ENCODE measurements around the gene IQSEC3.
A peak's percentile ranks its signal among the peaks of the same experiment; 100 is the strongest.
"Not testable (repeated sequence)": the region's sequence is repeated elsewhere in the genome, so short reads cannot be mapped to it uniquely, and the experiment has no call there.

IQSEC3 gene

DNA sequence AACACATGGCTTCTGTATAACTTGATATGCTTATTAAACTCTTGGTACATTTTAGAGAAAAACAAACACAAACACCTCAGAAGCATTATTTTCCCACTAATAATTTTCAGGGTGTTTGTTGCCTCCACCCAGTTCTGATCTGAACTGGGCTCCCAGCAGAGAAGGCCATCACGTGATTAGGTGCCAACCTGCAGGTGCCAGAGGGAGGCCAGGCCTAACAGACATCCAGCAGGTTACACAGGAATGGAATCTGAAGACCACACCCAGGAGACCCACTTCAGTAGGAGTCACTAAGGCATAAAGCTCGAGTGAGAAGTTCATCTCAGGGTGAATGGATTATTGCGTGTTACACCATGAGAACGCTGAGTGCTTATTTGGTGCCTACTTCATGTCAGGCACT lies 138.5 kb downstream of the IQSEC3 start:
- no peak for DNase-seq

DNA sequence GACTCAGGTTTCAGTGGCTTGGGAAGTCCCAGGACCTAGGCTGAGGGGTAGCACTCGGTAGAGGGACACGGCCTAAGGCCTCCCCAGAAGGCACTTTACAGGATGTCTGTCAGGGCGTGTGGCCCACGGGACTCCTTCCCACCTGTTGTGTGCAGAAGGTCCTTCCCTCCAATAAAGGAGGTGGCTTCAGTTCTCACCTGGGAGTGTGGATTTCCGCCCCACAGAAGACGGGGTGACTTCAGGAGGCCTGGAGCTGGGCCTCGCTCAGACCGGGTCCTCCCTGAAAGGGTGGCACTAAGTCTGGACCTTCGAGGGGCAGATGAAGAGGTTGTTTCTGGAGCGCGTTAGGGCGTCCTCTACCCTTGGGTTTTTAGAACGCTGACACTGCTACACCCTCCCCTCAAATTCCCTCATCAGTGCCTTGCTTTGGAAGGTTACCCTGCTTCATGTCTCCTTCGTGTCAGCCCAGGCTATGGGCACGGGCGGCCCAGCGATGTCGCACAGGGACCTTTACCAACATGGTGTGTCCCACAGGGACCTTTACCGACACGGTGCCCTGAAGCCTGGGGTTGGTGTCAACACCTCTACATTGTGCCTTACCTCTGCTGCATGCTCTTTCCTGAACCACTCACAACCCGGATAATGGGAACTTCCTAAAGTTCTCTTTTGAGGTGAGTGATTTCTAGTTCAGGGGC lies 140.3 kb downstream of the IQSEC3 start:
- DNase-seq: no peak

DNA sequence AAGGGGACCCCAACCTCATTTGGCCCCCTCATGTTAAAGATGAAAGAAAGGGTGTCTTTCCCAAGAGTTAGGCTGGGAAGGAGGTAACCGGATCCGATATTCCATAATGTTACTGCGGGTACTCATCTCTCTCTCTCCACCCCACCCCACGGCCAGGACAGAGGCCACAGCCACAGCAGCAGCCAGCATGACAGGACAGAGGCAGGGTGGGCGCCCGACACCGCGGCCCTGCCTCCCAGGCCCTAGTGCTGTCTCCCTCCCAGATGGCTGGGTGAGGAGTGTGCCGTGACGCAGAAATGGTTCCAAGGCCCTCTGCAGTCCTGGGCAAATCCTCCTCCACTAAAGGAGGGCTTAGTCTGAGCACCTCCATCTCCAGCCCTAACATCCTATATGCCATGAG lies 141.2 kb downstream of the IQSEC3 start:
- DNase-seq: no peak

DNA sequence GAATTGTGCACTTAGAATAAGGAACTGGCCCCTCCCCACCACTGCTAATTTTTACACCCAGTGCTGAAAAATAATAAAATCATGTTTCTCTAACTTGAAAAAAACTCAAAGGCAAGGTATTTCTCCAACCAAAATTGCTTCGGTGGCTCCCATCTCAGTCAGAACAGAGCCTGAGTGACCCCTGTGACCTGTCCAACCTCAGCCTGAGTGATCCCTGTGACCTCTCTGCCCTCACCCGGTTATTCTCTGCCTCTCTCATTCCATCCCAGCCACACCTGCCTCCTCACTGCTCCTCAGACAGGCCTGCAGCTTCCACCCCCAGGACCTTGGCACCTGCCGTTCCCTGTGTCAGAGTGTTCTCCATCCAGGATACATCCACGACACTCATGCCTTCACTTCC lies 142.2 kb downstream of the IQSEC3 start:
- DNase-seq: no peak

DNA sequence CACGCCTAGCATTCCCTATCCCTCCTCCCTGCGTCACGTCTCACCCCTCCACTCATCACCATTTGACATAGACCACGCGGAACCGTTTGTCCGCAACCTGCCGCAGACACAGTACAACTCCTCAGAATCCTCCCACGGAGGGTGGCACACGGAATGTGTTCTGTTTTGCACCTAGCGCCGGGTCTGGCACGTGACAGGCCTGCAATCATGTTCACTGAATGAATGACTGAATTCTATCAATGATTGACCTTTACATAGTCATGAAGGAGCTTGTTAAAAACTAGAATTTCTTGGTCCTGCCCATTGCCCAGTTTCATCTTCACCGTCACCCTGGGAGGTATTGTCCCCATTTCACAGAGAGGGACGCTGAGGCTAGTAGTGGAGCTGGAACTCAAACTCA lies 142.7 kb downstream of the IQSEC3 start:
- no peak for DNase-seq

DNA sequence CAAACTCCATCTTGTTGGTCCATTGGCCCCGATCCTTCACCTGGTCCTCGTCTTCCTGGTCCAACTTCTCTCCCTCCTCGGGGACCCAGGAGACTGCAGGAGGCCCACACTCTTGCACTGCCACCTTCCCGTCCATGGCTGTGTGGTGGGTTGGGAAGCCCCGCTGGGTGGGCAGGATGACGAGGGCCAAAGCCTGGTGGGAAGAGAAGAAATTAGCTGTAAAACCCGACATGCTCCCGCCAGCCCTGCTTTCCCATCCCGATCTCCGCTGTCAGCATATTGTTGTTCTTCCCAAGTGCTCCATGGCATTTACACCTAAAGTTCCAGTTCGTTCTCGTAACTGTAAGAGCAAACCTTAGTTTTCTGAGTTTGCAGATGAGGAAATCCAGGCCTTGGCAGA lies 143.3 kb downstream of the IQSEC3 start:
- DNase-seq: no peak

DNA sequence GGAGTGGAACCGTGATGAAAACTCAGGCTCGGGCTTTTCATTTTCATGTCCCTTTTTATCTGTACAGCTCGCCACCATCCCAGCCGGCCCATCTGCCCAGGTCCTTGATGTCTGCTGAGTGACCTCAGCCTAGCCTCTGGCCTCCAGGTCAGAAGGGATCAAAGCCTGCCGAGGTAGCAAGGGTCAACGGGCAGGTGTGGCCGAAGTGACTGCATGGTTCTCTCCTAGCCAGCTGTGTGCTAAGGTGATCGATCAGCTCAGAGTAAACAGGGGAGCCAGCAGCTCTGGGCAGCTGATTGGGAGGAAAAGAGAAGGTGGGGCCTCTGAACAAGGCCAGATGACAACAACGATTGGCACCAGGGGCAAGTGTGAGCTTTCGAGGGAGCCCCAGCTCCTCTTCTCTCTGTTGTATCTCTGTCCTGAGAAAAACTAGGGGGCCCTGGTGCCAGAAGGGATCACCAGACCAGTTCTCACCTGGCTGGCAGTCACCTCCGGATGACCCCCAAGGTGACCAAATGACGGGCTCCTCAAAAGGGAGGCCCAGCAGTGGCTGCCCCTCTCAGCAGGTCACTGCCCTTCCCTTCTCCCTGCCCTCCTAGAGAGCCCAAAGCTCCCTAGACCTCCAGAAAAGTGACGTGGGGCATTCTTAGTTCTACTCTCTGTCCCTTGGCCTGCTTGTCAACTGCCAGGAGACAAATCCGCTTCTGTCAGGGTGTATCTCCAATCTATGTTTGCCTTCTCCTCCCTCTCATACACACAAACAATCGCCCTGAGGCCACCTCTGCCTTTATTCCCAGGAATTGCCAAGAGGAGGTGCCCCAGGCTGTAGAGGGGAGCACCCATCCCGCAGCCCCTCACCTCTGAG lies 143.9 kb downstream of the IQSEC3 start:
- DNase-seq: no peak

DNA sequence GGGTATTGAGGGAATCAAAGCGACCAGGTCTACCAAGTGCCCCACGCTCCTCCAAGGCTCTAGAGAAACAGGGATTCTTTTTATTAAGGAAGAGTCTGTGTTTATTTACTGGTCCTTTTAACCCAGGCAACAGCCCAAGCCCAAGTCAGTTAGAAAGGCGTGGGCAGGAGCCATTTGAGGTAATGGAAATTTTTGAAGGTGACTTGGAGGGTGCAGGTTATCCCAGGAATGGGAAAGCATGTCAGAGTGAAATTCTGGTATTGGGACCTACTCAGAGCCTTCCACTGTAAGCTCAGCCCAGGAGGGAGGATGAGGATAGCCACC lies 144.5 kb downstream of the IQSEC3 start:
- no peak for DNase-seq

DNA sequence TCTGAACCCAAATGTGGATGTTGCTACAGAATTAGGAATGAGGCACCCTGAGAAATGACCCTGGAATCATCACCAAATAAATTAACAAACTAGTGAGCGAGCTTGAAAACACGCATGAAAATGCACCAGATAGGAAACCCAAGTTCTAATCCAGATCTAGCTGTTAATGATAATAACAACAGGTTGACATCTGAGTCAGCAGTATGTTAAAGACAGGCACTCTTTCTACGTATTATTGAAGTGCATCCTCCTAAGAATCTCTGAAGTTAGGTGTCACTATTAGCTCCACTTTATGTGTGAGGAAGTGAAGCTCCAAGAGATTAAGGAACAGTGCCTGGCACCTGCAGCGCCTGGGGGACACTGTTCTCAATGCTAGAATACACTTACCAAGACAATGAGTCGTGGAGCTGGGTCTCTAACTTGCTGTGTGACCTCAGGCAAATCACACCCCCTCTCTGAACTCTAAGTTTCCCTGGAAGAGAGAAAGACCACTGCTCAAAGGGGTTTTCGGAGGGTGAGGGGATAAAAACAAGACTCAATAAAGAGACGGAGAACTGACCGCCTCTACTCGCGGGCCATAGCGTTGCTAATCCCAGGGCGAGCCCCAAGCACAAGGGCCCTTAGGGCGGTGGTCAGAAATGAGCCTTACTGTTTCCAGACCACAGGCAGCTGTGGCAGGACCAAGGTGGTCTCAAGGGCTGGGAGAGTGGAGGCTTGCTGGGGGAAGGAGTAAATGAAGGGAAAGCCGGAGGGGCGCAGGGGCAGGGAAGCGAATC lies 145.3 kb downstream of the IQSEC3 start:
- DNase-seq: no peak

DNA sequence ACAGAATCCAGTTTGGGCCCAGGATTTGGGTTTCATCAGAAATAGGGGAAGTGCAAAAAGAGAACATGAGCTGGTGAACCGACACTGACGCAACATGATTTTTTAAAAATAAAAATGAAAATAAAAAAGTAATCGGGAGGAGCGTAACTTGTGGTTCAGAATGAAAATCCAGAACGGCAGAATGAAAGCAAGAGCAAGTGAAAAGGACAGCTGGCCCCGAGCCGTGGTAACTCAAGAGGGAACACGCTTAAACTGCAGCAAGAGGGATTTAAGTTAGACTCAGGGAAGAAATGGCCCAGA lies 145.8 kb downstream of the IQSEC3 start:
- no peak for DNase-seq

DNA sequence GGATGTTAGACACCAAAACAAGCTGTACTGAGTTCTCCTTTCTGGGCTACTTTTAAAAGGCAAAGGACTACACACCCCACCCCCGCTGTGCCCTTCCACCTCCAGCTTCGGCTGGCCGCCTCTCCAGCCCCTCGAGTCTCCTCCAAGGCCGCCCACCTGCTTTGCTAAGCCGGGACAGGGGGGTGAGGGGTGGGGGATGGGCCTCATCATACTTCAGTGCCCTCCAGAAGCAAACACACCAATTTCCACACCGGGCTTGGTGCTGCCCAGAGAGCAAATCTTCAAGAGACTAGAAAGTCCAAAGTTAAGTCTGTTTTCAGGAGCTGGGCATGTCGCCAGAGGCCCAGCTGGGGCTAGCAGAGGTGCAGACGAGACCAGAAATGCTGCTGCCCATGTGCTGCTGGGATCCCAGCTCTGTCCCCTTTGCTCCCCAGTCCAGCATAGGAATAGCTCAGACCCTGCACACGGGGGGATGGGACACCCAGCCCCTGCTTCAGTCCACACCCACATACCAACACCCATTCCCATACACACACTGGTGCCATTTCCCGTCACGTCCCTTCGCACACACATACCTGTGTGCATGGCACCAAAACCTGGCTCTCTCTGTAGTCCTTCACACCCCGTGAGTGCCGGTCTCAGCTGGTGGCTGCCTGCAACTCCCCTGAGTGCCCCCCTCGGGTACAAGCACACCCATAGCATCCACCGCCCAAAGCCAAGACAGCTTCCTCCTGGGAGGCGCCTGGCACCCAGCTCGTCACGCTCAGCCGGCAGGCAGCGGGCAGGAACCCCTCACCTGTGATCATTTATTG lies 146.4 kb downstream of the IQSEC3 start:
- peak; percentile 19 for DNase-seq

DNA sequence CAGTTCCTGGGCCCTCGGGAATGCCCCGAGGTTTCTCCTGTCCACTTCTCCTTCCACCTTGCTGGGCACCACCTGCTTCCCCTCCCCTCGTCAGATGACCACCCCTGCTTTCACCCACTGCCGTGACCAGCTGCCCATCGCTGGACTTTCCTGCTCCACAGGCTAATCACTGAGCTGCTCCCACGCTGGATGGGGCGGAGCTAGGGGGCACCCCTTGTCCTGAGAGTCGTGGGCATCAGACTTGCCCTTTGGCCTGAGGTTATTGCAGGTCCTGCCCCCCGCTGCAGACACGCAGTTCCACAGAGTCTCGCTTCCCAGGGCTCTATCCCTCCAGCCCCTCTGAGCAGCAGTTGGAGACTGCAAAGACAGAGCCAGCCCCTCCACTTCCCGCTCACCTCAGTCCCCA lies 147.0 kb downstream of the IQSEC3 start:
- DNase-seq: no peak

DNA sequence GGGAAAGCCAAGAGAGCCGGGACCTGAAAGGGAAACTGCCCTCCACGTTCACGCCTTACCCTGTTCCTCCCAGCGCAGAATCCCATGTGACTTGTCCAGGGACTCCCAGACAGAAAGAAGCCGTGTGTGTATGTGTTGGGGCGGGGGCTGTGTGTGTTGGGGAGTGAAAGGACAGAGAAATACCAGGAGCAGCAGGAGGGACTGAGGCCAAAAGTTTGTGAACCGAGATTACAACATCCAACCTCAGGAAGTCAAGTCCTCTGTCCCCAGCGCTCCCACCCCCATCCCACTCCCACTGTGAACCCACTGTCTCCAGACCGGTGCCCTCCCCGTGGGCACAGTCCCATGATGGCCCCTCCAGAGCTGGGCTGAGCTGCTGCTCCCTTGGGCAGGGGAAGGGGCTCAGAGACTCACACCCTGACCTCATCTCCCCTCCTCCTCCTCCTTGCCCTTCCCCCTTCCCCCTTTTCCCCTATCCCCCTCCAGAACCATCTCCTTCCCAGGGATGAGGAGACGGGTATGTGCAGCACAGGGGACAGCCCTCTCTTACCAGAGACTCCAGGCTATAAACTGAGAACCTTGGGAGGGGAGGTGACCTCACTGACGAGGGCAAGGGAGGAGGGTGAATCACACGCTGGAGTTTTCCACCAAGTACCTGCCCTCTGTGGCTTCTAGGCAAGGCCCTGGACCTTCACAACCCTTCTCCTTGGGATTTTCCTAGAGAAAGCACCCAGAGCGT lies 147.6 kb downstream of the IQSEC3 start, which contains the start of gene SLC6A12:
TSS of gene SLC6A12 (minus strand) at position 155 of the 739 bp plus-strand sequence. CDS start 4,171 bp downstream, outside the sequence.
- DNase-seq: no peak

DNA sequence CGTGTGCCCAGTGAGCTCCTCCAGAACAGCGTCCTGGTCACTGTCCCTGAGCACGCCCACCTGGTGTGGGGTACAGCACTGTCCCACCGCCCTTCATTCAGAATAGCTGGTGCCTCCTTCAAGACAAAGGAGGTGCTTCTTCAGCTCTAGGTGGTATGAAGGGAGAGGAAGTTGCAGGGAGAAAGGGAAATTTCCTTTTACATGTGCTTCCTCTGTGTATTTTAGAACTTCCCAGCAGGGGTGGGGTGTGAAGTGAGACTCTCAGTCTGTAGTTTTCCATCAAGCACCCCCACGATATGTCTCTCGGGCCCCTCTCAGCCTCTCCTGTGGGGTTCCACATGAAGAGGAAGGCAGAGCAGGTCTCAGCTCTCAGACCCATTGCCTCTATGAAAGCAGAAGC lies 148.5 kb downstream of the IQSEC3 start:
- DNase-seq: no peak

DNA sequence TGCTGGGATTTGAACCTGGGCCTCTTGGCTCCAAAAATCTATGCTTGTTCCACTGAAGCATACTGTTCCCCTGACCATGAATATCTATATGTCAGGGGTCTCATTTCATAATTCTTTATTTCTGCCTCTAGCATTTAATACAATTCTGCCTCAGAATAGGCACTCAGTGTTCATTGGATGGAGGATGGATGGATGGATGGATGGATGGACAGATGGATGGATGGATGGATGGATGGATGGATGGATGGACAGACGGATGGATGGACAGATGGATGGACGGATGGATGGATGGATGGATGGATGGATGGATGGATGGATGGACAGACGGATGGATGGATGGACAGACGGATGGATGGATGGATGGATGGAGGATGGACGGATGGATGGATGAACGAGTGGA lies 150.5 kb downstream of the IQSEC3 start:
- DNase-seq: not testable (repeated sequence)

DNA sequence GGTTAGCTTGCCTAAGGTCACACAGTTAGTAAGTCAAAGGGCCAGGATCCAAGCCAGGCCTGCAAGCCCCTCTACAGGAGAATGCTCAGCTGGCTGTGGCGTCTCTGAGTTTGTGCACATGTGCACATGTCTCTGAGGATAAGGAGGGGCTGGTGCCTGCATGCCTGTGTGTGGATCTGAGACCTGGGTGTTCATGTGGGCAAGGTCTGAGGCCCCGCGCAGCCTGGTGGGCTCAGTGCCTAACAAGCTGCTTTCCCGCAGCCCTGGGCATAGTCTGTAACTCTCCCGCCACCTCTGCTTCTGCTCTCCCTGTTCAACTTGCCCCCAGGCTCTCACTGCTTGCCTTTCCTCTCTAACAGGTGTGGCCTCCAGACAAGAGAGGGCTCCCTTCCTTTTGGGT lies 151.7 kb downstream of the IQSEC3 start:
- DNase-seq: no peak

DNA sequence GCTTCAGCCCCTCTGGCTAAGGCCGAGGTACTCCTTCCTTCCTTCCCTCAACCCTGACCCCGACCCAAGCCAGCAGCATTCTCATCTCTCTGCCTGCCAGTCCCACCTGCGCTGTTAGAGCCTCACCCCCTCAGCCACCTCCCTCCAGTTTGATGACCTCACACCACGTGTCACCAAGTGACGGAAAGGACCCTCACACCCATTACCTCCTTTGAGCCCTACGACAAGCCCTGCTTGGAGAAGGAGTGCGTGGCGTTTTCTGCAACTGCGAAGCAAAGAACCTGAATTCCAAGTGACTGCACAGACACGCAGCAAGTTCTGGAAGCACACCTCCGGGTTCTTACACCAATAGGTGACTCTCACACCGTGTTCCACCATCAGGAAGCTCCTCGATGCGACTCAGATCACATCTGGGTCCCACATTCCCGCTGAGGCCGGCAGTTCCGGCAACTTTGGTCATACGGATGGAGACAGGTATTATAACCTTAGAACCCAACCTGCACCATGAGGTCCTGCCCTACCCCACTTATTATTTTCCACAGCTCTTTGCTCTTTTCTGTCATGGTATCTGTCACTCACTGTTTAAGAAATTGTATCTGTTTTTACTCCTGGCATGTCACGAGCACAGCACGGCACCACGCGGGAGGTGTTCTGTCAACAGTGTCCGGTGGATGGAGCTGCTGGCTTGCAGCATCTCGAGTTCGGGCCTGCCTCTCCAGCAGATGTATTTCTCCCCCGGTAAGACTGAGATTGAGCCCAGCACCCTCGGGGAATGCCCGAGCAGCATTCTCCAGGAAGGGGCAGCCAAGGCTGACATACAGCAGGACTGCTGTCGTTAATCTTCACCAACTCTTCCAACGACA lies 152.4 kb downstream of the IQSEC3 start:
- DNase-seq: no peak

DNA sequence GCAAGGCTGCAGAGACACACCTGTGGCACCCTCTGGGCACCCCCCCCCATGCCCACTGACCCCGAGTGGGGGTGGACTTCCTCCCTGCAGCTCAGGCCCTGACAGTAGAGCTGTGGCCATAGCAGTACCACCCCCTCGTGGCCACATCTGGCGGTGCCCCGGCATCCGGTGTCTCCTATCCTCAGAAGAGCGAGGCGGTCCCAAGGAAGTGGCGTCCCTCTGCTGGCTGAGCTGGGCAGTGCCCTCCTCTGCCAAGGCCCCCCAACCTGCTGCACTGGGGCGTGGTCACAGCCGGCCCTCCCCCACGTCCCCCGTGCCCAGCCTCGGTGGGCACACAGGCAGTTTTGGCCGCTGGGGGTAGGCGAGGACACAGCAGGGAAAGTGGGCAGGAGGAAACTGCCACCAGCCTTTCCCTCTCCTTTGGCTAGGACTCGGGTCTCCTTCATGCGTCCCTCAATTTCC lies 153.4 kb downstream of the IQSEC3 start:
- DNase-seq: peak; percentile 6

DNA sequence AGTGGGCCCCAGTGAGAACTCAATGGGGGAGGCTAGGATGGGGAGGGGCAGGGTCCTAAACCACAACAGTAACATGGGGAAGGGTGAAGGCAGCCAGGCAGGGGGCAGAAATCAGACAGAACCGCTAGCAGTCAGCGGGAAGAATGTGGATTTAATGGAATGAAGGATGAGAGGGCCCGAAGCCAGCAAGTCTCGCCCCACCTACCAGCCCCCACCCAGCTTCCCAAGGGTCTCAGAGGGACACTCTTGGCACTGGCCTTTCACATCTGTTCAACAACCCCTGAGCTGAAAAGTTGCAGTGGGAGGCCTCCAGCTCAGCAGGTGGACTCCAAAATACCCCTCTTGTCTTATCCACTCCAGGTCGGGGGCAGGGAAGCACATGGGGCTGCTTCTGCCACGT lies 153.9 kb downstream of the IQSEC3 start:
- no peak for DNase-seq

DNA sequence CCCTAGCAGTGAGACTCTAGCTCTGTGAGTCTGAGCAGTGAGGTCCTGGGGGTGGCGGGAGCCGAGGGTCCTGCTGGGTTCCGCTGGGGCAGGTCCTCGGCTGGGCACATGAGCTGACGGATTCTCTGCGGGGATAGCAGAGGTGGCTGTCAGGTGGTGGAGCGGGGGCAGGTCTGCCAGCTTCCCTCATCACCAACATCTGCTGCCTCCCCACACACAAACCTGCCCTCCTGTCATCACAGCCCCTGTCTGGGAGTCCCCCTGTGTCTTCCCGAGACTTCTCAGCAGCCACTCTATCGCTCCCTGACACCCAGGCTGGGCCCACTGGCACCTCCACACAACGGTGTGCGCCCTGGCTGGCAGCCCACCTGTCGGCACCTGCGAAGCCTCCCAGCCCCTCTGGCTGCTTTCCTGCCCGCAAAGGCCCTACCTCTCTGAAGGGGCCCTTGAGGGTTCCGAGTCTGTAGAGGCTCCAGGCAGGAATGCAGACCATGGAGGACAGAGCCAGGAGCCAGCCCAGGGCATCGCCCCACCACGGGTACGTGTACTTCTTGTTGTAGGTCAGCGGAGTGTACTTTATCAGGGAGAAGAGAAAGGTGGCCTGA lies 154.5 kb downstream of the IQSEC3 start:
- DNase-seq: no peak

DNA sequence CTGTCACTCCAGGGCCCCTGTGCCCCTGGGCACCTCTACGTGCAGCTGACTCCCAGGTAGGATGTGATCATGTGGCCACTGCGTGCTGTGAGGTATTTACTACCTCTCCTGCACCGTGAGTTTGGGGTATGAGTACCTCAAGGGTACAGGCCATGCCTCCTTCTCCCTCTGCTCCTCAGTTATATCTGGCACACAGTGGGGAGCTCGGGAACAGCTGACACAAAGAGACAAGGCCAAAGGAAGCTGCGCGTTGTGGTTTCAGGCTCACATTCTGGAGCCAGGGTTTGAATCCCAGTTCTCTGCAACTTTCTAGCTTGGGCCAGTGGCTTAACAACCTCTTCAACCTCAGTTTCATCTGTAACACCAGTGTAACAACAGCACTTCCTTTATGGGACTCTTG lies 155.2 kb downstream of the IQSEC3 start:
- no peak for DNase-seq

All from DMS79 treated with DMSO at 0.1 percent for 48 hours (cell line).